ENCODE measurements around the gene KAZN.

KAZN gene

GRCh38 chr1:14636897-14637632, 38.6 kb downstream of the KAZN start:
- H3K9me3 ChIP-seq (ENCODE audit: control insufficient read depth in 2 of 2, low read length in 2 of 2), result no peaks in the 10 kb centered on the region
- no peaks in the 10 kb centered on the region for H3K4me1 ChIP-seq (ENCODE audit: control insufficient read depth in 2 of 2, insufficient read depth in 2 of 2, low read length in 2 of 2)
- no peaks in the 10 kb centered on the region for H3K27me3 ChIP-seq (ENCODE audit: control insufficient read depth in 2 of 2, insufficient read depth in 2 of 2, low read length in 2 of 2)
- no peak overlapping the region for H3K4me3 ChIP-seq (ENCODE audit: low read length in 2 of 2)
- no peaks in the 10 kb centered on the region for H3K36me3 ChIP-seq (ENCODE audit: control insufficient read depth in 2 of 2, insufficient read depth in 2 of 2, low read length in 2 of 2)
- H3K27ac ChIP-seq (ENCODE audit: low read depth in 2 of 2, low read length in 2 of 2), result no peak overlapping the region
- H3K9ac ChIP-seq (ENCODE audit: low read depth in 1 of 2, low read length in 2 of 2), result no peak overlapping the region

- Histone ChIP-seq H3K9ac (ENCODE audit: low read depth in 1 of 2, low read length in 2 of 2) (no peak overlapping the region), H3K9me3 (ENCODE audit: control insufficient read depth in 2 of 2, low read length in 2 of 2) (no peaks in the 10 kb centered on the region), H3K27me3 (ENCODE audit: control insufficient read depth in 2 of 2, insufficient read depth in 2 of 2, low read length in 2 of 2) (no peaks in the 10 kb centered on the region)
These were observed 41.0 kb downstream of the KAZN start for GRCh38 chr1:14639291-14640050.

GRCh38 chr1:14642712-14643111, 44.2 kb downstream of the KAZN start:
- H3K9ac ChIP-seq (ENCODE audit: low read depth in 1 of 2, low read length in 2 of 2), result no peak overlapping the region
- no peaks in the 10 kb centered on the region for H3K36me3 ChIP-seq (ENCODE audit: control insufficient read depth in 2 of 2, insufficient read depth in 2 of 2, low read length in 2 of 2)
- H3K4me3 ChIP-seq (ENCODE audit: low read length in 2 of 2), result no peak overlapping the region
- no peak overlapping the region for H3K27ac ChIP-seq (ENCODE audit: low read depth in 2 of 2, low read length in 2 of 2)
- no peaks in the 10 kb centered on the region for H3K4me1 ChIP-seq (ENCODE audit: control insufficient read depth in 2 of 2, insufficient read depth in 2 of 2, low read length in 2 of 2)
- no peaks in the 10 kb centered on the region for H3K27me3 ChIP-seq (ENCODE audit: control insufficient read depth in 2 of 2, insufficient read depth in 2 of 2, low read length in 2 of 2)
- no peaks in the 10 kb centered on the region for H3K9me3 ChIP-seq (ENCODE audit: control insufficient read depth in 2 of 2, low read length in 2 of 2)

More at GRCh38 chr1:14639291-14640050, 41.0 kb downstream of the KAZN start:
- H3K4me1 ChIP-seq (ENCODE audit: control insufficient read depth in 2 of 2, insufficient read depth in 2 of 2, low read length in 2 of 2), result no peaks in the 10 kb centered on the region
- H3K27ac ChIP-seq (ENCODE audit: low read depth in 2 of 2, low read length in 2 of 2), result no peak overlapping the region
- H3K36me3 ChIP-seq (ENCODE audit: control insufficient read depth in 2 of 2, insufficient read depth in 2 of 2, low read length in 2 of 2), result no peaks in the 10 kb centered on the region
- H3K4me3 ChIP-seq (ENCODE audit: low read length in 2 of 2), result no peak overlapping the region

GRCh38 chr1:14646973-14647372, 48.5 kb downstream of the KAZN start:
- H3K27me3 ChIP-seq (ENCODE audit: control insufficient read depth in 2 of 2, insufficient read depth in 2 of 2, low read length in 2 of 2), result no peaks in the 10 kb centered on the region
- no peaks in the 10 kb centered on the region for H3K36me3 ChIP-seq (ENCODE audit: control insufficient read depth in 2 of 2, insufficient read depth in 2 of 2, low read length in 2 of 2)
- no peaks in the 10 kb centered on the region for H3K9me3 ChIP-seq (ENCODE audit: control insufficient read depth in 2 of 2, low read length in 2 of 2)
- no peak overlapping the region for H3K27ac ChIP-seq (ENCODE audit: low read depth in 2 of 2, low read length in 2 of 2)
- H3K9ac ChIP-seq (ENCODE audit: low read depth in 1 of 2, low read length in 2 of 2), result no peak overlapping the region
- no peaks in the 10 kb centered on the region for H3K4me1 ChIP-seq (ENCODE audit: control insufficient read depth in 2 of 2, insufficient read depth in 2 of 2, low read length in 2 of 2)
- no peak overlapping the region for H3K4me3 ChIP-seq (ENCODE audit: low read length in 2 of 2)

GRCh38 chr1:14647777-14648176, 49.3 kb downstream of the KAZN start:
- no peaks in the 10 kb centered on the region for H3K9me3 ChIP-seq (ENCODE audit: control insufficient read depth in 2 of 2, low read length in 2 of 2)
- no peak overlapping the region for H3K27ac ChIP-seq (ENCODE audit: low read depth in 2 of 2, low read length in 2 of 2)
- no peak overlapping the region for H3K9ac ChIP-seq (ENCODE audit: low read depth in 1 of 2, low read length in 2 of 2)
- H3K27me3 ChIP-seq (ENCODE audit: control insufficient read depth in 2 of 2, insufficient read depth in 2 of 2, low read length in 2 of 2), result no peaks in the 10 kb centered on the region
- H3K4me1 ChIP-seq (ENCODE audit: control insufficient read depth in 2 of 2, insufficient read depth in 2 of 2, low read length in 2 of 2), result no peaks in the 10 kb centered on the region
- no peaks in the 10 kb centered on the region for H3K36me3 ChIP-seq (ENCODE audit: control insufficient read depth in 2 of 2, insufficient read depth in 2 of 2, low read length in 2 of 2)
- H3K4me3 ChIP-seq (ENCODE audit: low read length in 2 of 2), result no peak overlapping the region

GRCh38 chr1:14648391-14648790, 49.9 kb downstream of the KAZN start:
- no peaks in the 10 kb centered on the region for H3K9me3 ChIP-seq (ENCODE audit: control insufficient read depth in 2 of 2, low read length in 2 of 2)
- H3K36me3 ChIP-seq (ENCODE audit: control insufficient read depth in 2 of 2, insufficient read depth in 2 of 2, low read length in 2 of 2), result no peaks in the 10 kb centered on the region
- H3K27me3 ChIP-seq (ENCODE audit: control insufficient read depth in 2 of 2, insufficient read depth in 2 of 2, low read length in 2 of 2), result no peaks in the 10 kb centered on the region
- H3K4me3 ChIP-seq (ENCODE audit: low read length in 2 of 2), result no peak overlapping the region
- no peaks in the 10 kb centered on the region for H3K4me1 ChIP-seq (ENCODE audit: control insufficient read depth in 2 of 2, insufficient read depth in 2 of 2, low read length in 2 of 2)
- no peak overlapping the region for H3K27ac ChIP-seq (ENCODE audit: low read depth in 2 of 2, low read length in 2 of 2)
- H3K9ac ChIP-seq (ENCODE audit: low read depth in 1 of 2, low read length in 2 of 2), result no peak overlapping the region

GRCh38 chr1:14648896-14649855, 50.7 kb downstream of the KAZN start:
- H3K9ac ChIP-seq (ENCODE audit: low read depth in 1 of 2, low read length in 2 of 2), result no peak overlapping the region
- H3K4me1 ChIP-seq (ENCODE audit: control insufficient read depth in 2 of 2, insufficient read depth in 2 of 2, low read length in 2 of 2), result no peaks in the 10 kb centered on the region
- no peak overlapping the region for H3K4me3 ChIP-seq (ENCODE audit: low read length in 2 of 2)
- H3K27ac ChIP-seq (ENCODE audit: low read depth in 2 of 2, low read length in 2 of 2), result no peak overlapping the region
- no peaks in the 10 kb centered on the region for H3K36me3 ChIP-seq (ENCODE audit: control insufficient read depth in 2 of 2, insufficient read depth in 2 of 2, low read length in 2 of 2)
- no peaks in the 10 kb centered on the region for H3K27me3 ChIP-seq (ENCODE audit: control insufficient read depth in 2 of 2, insufficient read depth in 2 of 2, low read length in 2 of 2)
- H3K9me3 ChIP-seq (ENCODE audit: control insufficient read depth in 2 of 2, low read length in 2 of 2), result no peaks in the 10 kb centered on the region

GRCh38 chr1:14649976-14650375, 51.5 kb downstream of the KAZN start:
- Histone ChIP-seq H3K27ac (ENCODE audit: low read depth in 2 of 2, low read length in 2 of 2) (no peak overlapping the region), H3K27me3 (ENCODE audit: control insufficient read depth in 2 of 2, insufficient read depth in 2 of 2, low read length in 2 of 2) (no peaks in the 10 kb centered on the region), H3K4me3 (ENCODE audit: low read length in 2 of 2) (no peak overlapping the region), H3K36me3 (ENCODE audit: control insufficient read depth in 2 of 2, insufficient read depth in 2 of 2, low read length in 2 of 2) (no peaks in the 10 kb centered on the region), H3K9ac (ENCODE audit: low read depth in 1 of 2, low read length in 2 of 2) (no peak overlapping the region), H3K9me3 (ENCODE audit: control insufficient read depth in 2 of 2, low read length in 2 of 2) (no peaks in the 10 kb centered on the region), H3K4me1 (ENCODE audit: control insufficient read depth in 2 of 2, insufficient read depth in 2 of 2, low read length in 2 of 2) (no peaks in the 10 kb centered on the region)

GRCh38 chr1:14650951-14651350, 52.5 kb downstream of the KAZN start:
- Histone ChIP-seq H3K4me3 (ENCODE audit: low read length in 2 of 2) (no peak overlapping the region), H3K4me1 (ENCODE audit: control insufficient read depth in 2 of 2, insufficient read depth in 2 of 2, low read length in 2 of 2) (no peaks in the 10 kb centered on the region), H3K9me3 (ENCODE audit: control insufficient read depth in 2 of 2, low read length in 2 of 2) (no peaks in the 10 kb centered on the region), H3K27ac (ENCODE audit: low read depth in 2 of 2, low read length in 2 of 2) (no peak overlapping the region), H3K9ac (ENCODE audit: low read depth in 1 of 2, low read length in 2 of 2) (no peak overlapping the region), H3K27me3 (ENCODE audit: control insufficient read depth in 2 of 2, insufficient read depth in 2 of 2, low read length in 2 of 2) (no peaks in the 10 kb centered on the region), H3K36me3 (ENCODE audit: control insufficient read depth in 2 of 2, insufficient read depth in 2 of 2, low read length in 2 of 2) (no peaks in the 10 kb centered on the region)

- Histone ChIP-seq H3K9ac (ENCODE audit: low read depth in 1 of 2, low read length in 2 of 2) (no peak overlapping the region), H3K27ac (ENCODE audit: low read depth in 2 of 2, low read length in 2 of 2) (no peak overlapping the region), H3K9me3 (ENCODE audit: control insufficient read depth in 2 of 2, low read length in 2 of 2) (no peaks in the 10 kb centered on the region), H3K36me3 (ENCODE audit: control insufficient read depth in 2 of 2, insufficient read depth in 2 of 2, low read length in 2 of 2) (no peaks in the 10 kb centered on the region), H3K4me1 (ENCODE audit: control insufficient read depth in 2 of 2, insufficient read depth in 2 of 2, low read length in 2 of 2) (no peaks in the 10 kb centered on the region), H3K27me3 (ENCODE audit: control insufficient read depth in 2 of 2, insufficient read depth in 2 of 2, low read length in 2 of 2) (no peaks in the 10 kb centered on the region), H3K4me3 (ENCODE audit: low read length in 2 of 2) (no peak overlapping the region)
These were observed 54.4 kb downstream of the KAZN start for GRCh38 chr1:14652840-14653239.
